C4-2B (cell line): ENCODE results near the gene SHROOM1.

Experiments used
- CTCF ChIP-seq: fragments of 450-650 bp; conservative IDR thresholded peaks from 2 replicates; pipeline ENCODE4 v1.5.1; 2017; ENCODE audit warnings: mild to moderate bottlenecking
- ZFX ChIP-seq: fragments of 450-650 bp; IDR thresholded peaks from 2 replicates; pipeline ENCODE4 v1.6.1; 2017

GRCh38 chr5:132817011-132817410 lies 13.4 kb downstream of the SHROOM1 start:
- no peak for TF ChIP-seq CTCF
- no peak for TF ChIP-seq ZFX
